Loucy (cell line): ENCODE results near the gene ZNF845.

Experiments
- H2AFZ ChIP-seq: fragments of 200-600 bp; sonication (generic); 2 replicates; pipeline ENCODE4 v1.6.0; 2016; ENCODE audit warnings: antibody characterized with exemption, mild to moderate bottlenecking, low read length, moderate library complexity
- H3F3A ChIP-seq: fragments of 200-600 bp; 2 replicates; pipeline ENCODE4 v1.6.0; 2016; ENCODE audit warnings: antibody characterized with exemption, low read depth, mild to moderate bottlenecking
- H3K27me3 ChIP-seq: fragments of 200-600 bp; sonication (generic); 2 replicates; pipeline ENCODE4 v1.6.1; 2014; ENCODE audit warnings: low read length, mild to moderate bottlenecking; ENCODE audit not compliant: insufficient read depth, poor library complexity, severe bottlenecking
- H3K36me3 ChIP-seq: fragments of 200-600 bp; sonication (generic); 2 replicates; pipeline ENCODE4 v1.6.1; 2016; ENCODE audit warnings: low read length; ENCODE audit not compliant: insufficient read depth
- H3K4me1 ChIP-seq: fragments of 200-600 bp; sonication (generic); 2 replicates; pipeline ENCODE4 v1.5.1; 2014; ENCODE audit warnings: low read length, mild to moderate bottlenecking; ENCODE audit not compliant: insufficient read depth, poor library complexity, severe bottlenecking
- H3K4me2 ChIP-seq: fragments of 200-600 bp; sonication (generic); 2 replicates; pipeline ENCODE4 v1.6.0; 2014; ENCODE audit warnings: antibody characterized with exemption, low read length, low read depth, mild to moderate bottlenecking; ENCODE audit not compliant: poor library complexity, severe bottlenecking
- H3K4me3 ChIP-seq: fragments of 200-600 bp; sonication (generic); 2 replicates; pipeline ENCODE4 v1.5.1; 2014; ENCODE audit warnings: low read length, mild to moderate bottlenecking, mixed read lengths; ENCODE audit not compliant: poor library complexity, severe bottlenecking
- H3K79me2 ChIP-seq: fragments of 200-600 bp; sonication (generic); 2 replicates; pipeline ENCODE4 v1.6.1; 2014; ENCODE audit warnings: low read length; ENCODE audit not compliant: insufficient read depth
- H3K9ac ChIP-seq: fragments of 200-600 bp; sonication (generic); 2 replicates; pipeline ENCODE4 v1.6.0; 2014; ENCODE audit warnings: mild to moderate bottlenecking, low read depth, low read length, moderate library complexity; ENCODE audit not compliant: poor library complexity, severe bottlenecking
- H3K9me2 ChIP-seq: fragments of 200-600 bp; sonication (generic); replicated peaks from 2 replicates; pipeline ENCODE4 v1.6.1; 2016; ENCODE audit warnings: low read depth, low read length, mixed read lengths
- H3K9me3 ChIP-seq: fragments of 200-600 bp; sonication (generic); 2 replicates; pipeline ENCODE4 v1.6.1; 2014; ENCODE audit warnings: mild to moderate bottlenecking, antibody characterized with exemption, low read length, low read depth; ENCODE audit not compliant: insufficient read depth
- H4K20me1 ChIP-seq: fragments of 200-600 bp; sonication (generic); 2 replicates; pipeline ENCODE4 v1.6.0; 2014; ENCODE audit warnings: antibody characterized with exemption, low read length, mild to moderate bottlenecking; ENCODE audit not compliant: insufficient read depth, poor library complexity, severe bottlenecking
- CTCF ChIP-seq: fragments of 200-600 bp; sonication (generic); conservative IDR thresholded peaks from 2 replicates; pipeline ENCODE4 v1.5.1; 2014; ENCODE audit warnings: mild to moderate bottlenecking, antibody characterized with exemption, low read length
- EZH2phosphoT487 ChIP-seq: fragments of 200-600 bp; IDR thresholded peaks from 2 replicates; pipeline ENCODE4 v1.6.1; 2018; ENCODE audit warnings: antibody characterized with exemption, mild to moderate bottlenecking, moderate library complexity, borderline replicate concordance

Gene ZNF845

GRCh38 chr19:53388168-53388567 is 54.6 kb downstream of the ZNF845 start:
- no peak overlapping the region for H3K9ac ChIP-seq
- no peaks in the 10 kb centered on the region for H3K4me1 ChIP-seq
- no peaks in the 10 kb centered on the region for H4K20me1 ChIP-seq
- H3K9me3 ChIP-seq, result peaks cover under 1% of the 10 kb centered on the region; the same call in 1 of the 2 replicates
- TF ChIP-seq EZH2phosphoT487, result no peak
- TF ChIP-seq CTCF, result no peak
- no peaks in the 10 kb centered on the region for H3K36me3 ChIP-seq
- H3K4me2 ChIP-seq, result no peak overlapping the region
- no peak overlapping the region for H3K4me3 ChIP-seq
- no peaks in the 10 kb centered on the region for H3K27me3 ChIP-seq
- H3K79me2 ChIP-seq, result no peaks in the 10 kb centered on the region
- H3F3A ChIP-seq, result no peaks in the 10 kb centered on the region
- H2AFZ ChIP-seq, result no peak overlapping the region
- H3K9me2 ChIP-seq, result no peaks in the 10 kb centered on the region

DNA sequence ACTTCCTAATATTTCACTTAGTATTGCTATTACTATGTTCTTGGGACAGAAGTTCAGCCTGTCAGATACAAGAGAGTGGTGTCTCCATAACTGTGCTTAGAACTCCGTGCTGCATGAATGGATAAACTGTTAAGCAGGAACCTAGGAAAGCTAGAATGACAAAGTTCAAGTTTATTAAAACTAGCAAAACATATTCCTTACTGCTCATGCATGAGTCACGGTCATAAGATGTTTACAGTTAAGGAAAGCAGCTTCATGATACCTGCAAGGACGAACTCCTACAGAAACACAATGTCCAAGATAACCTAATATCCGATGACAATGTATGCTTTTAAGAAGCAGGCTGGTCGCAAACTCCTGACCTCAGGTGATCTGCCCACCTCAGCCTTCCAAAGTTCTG is 55.4 kb downstream of the ZNF845 start:
- Histone ChIP-seq H3K9ac (no peak overlapping the region), H3K4me3 (no peak overlapping the region), H2AFZ (no peak overlapping the region), H3K36me3 (no peaks in the 10 kb centered on the region), H3K9me3 (no peaks in the 10 kb centered on the region; the same call in 1 of the 2 replicates), H4K20me1 (no peaks in the 10 kb centered on the region), H3K4me2 (no peak overlapping the region), H3F3A (no peaks in the 10 kb centered on the region), H3K27me3 (no peaks in the 10 kb centered on the region), H3K79me2 (no peaks in the 10 kb centered on the region), H3K9me2 (no peaks in the 10 kb centered on the region), H3K4me1 (no peaks in the 10 kb centered on the region)
- TF ChIP-seq CTCF (no peak), EZH2phosphoT487 (no peak)

- H3F3A ChIP-seq, result no peaks in the 10 kb centered on the region
- no peaks in the 10 kb centered on the region for H3K4me1 ChIP-seq
- H3K27me3 ChIP-seq, result no peaks in the 10 kb centered on the region
- H2AFZ ChIP-seq, result no peak overlapping the region
- no peak for TF ChIP-seq EZH2phosphoT487
- no peak for TF ChIP-seq CTCF
- no peaks in the 10 kb centered on the region for H3K79me2 ChIP-seq
- no peaks in the 10 kb centered on the region for H3K36me3 ChIP-seq
- H3K9me2 ChIP-seq, result no peaks in the 10 kb centered on the region
- H4K20me1 ChIP-seq, result no peaks in the 10 kb centered on the region
- H3K9ac ChIP-seq, result no peak overlapping the region
- no peak overlapping the region for H3K4me3 ChIP-seq
- H3K4me2 ChIP-seq, result no peak overlapping the region
- H3K9me3 ChIP-seq, result no peaks in the 10 kb centered on the region; the same call in 1 of the 2 replicates
Observed at GRCh38 chr19:53389571-53389970, 56.0 kb downstream of the ZNF845 start.
